ENCODE measurements around the gene UBL7. TPM values are rescaled to one million over a fixed set of nuclear protein-coding genes. Genes with fewer than 3 reads are reported as not detected.

UBL7 gene
- total RNA-seq, 1 experiment from 2014 or later = 38.5 TPM

DNA sequence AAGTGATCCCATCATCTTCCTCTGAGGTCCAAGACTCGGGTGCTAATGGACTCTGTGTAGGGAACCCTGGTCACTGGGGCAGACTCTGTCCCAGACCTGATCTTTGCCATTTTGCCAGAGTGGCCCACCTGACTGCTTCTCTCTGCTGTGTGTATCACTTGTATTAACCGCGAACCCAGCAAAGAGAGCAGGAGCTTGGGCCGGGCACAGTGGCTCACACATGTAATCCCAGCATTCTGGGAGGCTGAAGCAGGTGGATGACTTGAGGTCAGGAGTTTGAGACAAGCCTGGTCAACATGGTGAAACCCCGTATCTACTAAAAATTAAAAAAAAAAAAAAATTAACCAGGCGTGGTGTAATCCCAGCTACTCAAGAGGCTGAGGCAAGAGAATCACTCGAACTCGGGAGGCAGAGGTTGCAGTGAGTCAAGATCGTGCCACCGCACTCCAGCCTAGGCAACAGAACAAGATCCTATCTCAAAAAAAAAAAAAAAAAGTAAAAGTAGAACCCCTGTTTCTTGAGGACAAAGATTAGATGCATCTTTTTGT lies 60.6 kb downstream of the UBL7 start:
- no TSS peak for BruUV-seq (replicated peaks)
- H3K36me3 Mint-ChIP-seq (ENCODE audit: insufficient read depth, unreplicated experiment) = peaks cover 16% of the 10 kb centered on the region
- H3K27ac Mint-ChIP-seq (ENCODE audit: unreplicated experiment) = peak overlapping the region; percentile 74
- CTCF ChIA-PET = interaction anchor here (0.7 to 2.0 kb wide), 4 partner anchors 15 to 140 kb away, joined by 3 to 15 read pairs (median 4); no protein-coding TSS in a partner anchor
- peaks cover 60% of the 10 kb centered on the region for H3K4me1 Mint-ChIP-seq (ENCODE audit: low read depth, unreplicated experiment)
- TF ChIP-seq, protein P1, sequence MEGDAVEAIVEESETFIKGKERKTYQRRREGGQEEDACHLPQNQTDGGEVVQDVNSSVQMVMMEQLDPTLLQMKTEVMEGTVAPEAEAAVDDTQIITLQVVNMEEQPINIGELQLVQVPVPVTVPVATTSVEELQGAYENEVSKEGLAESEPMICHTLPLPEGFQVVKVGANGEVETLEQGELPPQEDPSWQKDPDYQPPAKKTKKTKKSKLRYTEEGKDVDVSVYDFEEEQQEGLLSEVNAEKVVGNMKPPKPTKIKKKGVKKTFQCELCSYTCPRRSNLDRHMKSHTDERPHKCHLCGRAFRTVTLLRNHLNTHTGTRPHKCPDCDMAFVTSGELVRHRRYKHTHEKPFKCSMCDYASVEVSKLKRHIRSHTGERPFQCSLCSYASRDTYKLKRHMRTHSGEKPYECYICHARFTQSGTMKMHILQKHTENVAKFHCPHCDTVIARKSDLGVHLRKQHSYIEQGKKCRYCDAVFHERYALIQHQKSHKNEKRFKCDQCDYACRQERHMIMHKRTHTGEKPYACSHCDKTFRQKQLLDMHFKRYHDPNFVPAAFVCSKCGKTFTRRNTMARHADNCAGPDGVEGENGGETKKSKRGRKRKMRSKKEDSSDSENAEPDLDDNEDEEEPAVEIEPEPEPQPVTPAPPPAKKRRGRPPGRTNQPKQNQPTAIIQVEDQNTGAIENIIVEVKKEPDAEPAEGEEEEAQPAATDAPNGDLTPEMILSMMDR (IDR thresholded peaks at IDR 0.05; ENCODE audit: unreplicated experiment) = no peak
- no peaks in the 10 kb centered on the region for H3K9me3 Mint-ChIP-seq (ENCODE audit: low read depth, unreplicated experiment)
- H3K27me3 Mint-ChIP-seq (ENCODE audit: unreplicated experiment) = no peaks in the 10 kb centered on the region
- DNase-seq = no peak
- intact Hi-C loops (cut with micrococcal nuclease; ENCODE audit: unreplicated experiment) = no loop called here
- no peak overlapping the region for H3K4me3 Mint-ChIP-seq (ENCODE audit: low read depth, unreplicated experiment)

DNA sequence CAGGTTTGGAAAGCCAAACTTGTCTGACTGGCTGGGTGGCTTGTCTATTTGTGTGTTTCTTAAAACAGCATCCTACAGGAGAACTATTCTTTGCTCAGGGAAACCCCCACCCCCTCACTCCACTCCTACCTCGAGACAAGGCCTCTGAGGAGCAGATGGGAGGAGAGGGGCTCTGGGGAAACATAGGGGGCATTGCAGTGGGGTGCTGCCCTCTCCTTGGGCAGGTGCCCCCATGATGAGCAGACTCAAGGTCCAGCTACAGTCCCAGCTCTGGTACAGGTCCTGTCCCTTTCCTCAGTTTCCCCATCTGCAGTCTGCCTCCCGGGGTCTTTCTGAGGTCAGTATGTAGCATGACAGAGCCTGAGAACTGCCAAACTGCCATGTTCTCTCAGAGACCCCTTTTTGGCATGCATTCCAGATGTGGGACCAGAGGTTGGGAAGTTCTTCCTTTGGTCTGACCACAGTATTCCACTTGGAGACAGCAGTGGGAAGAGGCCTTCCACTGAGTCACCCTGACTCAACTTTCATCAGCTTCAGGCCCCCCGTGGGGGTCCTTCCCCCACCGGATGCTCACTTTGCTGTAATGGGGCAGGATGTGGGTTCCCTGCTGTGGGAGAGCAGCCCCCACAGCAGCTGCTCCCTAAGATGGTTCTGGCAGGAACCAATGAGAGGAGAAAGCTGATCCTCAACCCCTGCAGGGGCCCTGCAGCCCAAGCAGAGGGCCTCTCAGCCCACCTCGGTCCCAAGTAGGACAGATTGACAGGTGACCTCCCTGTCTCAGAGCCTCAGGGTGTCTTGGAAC lies 61.2 kb downstream of the UBL7 start:
- Mint-ChIP-seq H3K9me3 (ENCODE audit: low read depth, unreplicated experiment) (no peaks in the 10 kb centered on the region), H3K36me3 (ENCODE audit: insufficient read depth, unreplicated experiment) (peaks cover 16% of the 10 kb centered on the region), H3K4me3 (ENCODE audit: low read depth, unreplicated experiment) (no peak overlapping the region), H3K27ac (ENCODE audit: unreplicated experiment) (peak overlapping the region; percentile 74), H3K27me3 (ENCODE audit: unreplicated experiment) (no peaks in the 10 kb centered on the region), H3K4me1 (ENCODE audit: low read depth, unreplicated experiment) (peaks cover 67% of the 10 kb centered on the region)
- TF ChIP-seq, protein P1 (IDR thresholded peaks at IDR 0.05; ENCODE audit: unreplicated experiment) = no peak
- intact Hi-C loops (cut with micrococcal nuclease; ENCODE audit: unreplicated experiment) = no loop called here
- DNase-seq = peak; percentile 70
- no TSS peak for BruUV-seq (replicated peaks)
- CTCF ChIA-PET = interaction anchor here (2.0 kb wide), 1 partner anchor 14 kb away, joined by 15 read pairs; no protein-coding TSS in a partner anchor

DNA sequence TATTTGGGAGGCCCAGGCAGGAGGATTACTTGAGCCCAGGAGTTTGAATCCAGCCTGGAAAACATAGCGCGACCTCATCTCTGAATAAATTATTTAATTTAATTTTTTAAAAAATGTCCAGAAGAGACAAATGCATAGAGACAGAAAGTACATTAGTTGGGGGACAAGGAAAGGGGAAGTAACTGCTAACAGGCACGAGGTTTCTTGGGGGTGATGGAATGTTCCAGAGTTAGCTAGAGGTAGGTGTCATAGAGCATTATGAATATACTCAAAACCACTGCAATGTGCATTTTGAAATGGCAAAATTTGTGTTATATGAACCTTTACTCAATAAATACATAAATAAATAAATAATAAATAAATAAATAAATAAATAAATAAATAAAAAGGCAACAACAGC lies 61.9 kb downstream of the UBL7 start:
- peaks cover 73% of the 10 kb centered on the region for H3K4me1 Mint-ChIP-seq (ENCODE audit: low read depth, unreplicated experiment)
- no peak overlapping the region for H3K4me3 Mint-ChIP-seq (ENCODE audit: low read depth, unreplicated experiment)
- CTCF ChIA-PET = interaction anchor here (2.0 kb wide), 1 partner anchor 14 kb away, joined by 15 read pairs; no protein-coding TSS in a partner anchor
- no peaks in the 10 kb centered on the region for H3K27me3 Mint-ChIP-seq (ENCODE audit: unreplicated experiment)
- peaks cover 16% of the 10 kb centered on the region for H3K36me3 Mint-ChIP-seq (ENCODE audit: insufficient read depth, unreplicated experiment)
- BruUV-seq (replicated peaks) = no TSS peak
- intact Hi-C loops (cut with micrococcal nuclease; ENCODE audit: unreplicated experiment) = no loop called here
- no peaks in the 10 kb centered on the region for H3K9me3 Mint-ChIP-seq (ENCODE audit: low read depth, unreplicated experiment)
- H3K27ac Mint-ChIP-seq (ENCODE audit: unreplicated experiment) = peak overlapping the region; percentile 98
- DNase-seq = no peak
- TF ChIP-seq, protein P1 (IDR thresholded peaks at IDR 0.05; ENCODE audit: unreplicated experiment) = no peak

DNA sequence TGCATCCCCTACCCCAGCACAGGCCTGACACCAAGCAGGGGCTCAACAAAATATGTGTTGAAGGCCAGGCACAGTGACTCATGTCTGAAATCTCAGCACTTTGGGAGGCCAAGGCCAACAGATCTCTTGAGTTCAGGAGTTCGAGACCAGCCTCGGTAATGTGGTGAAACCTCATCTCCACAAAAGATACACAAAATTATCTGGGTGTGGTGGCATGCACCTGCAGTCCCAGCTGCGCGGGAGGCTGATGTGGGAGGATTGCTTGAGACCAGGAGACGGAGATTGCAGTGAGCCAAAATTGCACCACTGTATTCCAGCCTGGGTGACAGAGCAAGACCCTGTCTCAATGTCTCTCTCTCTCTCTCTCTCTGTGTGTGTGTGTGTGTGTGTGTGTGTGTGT lies 62.8 kb downstream of the UBL7 start:
- CTCF ChIA-PET = interaction anchor here (2.0 kb wide), 1 partner anchor 13 kb away, joined by 15 read pairs; no protein-coding TSS in a partner anchor
- intact Hi-C loops (cut with micrococcal nuclease; ENCODE audit: unreplicated experiment) = no loop called here
- BruUV-seq (replicated peaks) = no TSS peak
- Mint-ChIP-seq H3K27me3 (ENCODE audit: unreplicated experiment) (no peaks in the 10 kb centered on the region), H3K4me1 (ENCODE audit: low read depth, unreplicated experiment) (peaks cover 76% of the 10 kb centered on the region), H3K27ac (ENCODE audit: unreplicated experiment) (peak overlapping the region; percentile 98), H3K9me3 (ENCODE audit: low read depth, unreplicated experiment) (no peaks in the 10 kb centered on the region), H3K4me3 (ENCODE audit: low read depth, unreplicated experiment) (no peak overlapping the region), H3K36me3 (ENCODE audit: insufficient read depth, unreplicated experiment) (peaks cover 16% of the 10 kb centered on the region)
- TF ChIP-seq, protein P1 (IDR thresholded peaks at IDR 0.05; ENCODE audit: unreplicated experiment) = no peak
- no peak for DNase-seq

Data from Calu3 (cell line).